Lung (tissue), 16 donors: Measurements from ENCODE around the gene NOSTRIN. TPM values are rescaled to one million over a fixed set of nuclear protein-coding genes. Genes with fewer than 3 reads are reported as not detected.

Experiments used
- ATAC-seq: fragments of 200-7000 bp; cut with Tn5 transposase; one replicate; pipeline ENCODE4 v1.9.1; 2020; ENCODE audit warnings: moderate number of reproducible peaks; ENCODE audit not compliant: insufficient read depth, low FRiP score
- DNase-seq, 3 donors: peaks; one replicate each; pipeline ENCODE4 v3.0.0-alpha.2; 2013 to 2017
- H3K27ac ChIP-seq, 2 donors: one replicate each; pipeline ENCODE4 v1.5.1; 2013; ENCODE audit warnings: mild to moderate bottlenecking in 2 of 2, moderate library complexity in 2 of 2, control low read depth in 1 of 2, inconsistent platforms in 1 of 2, low read depth in 1 of 2, low read length in 1 of 2
- H3K27me3 ChIP-seq, 3 donors: one replicate each; pipeline ENCODE4 v1.5.1; 2013; ENCODE audit warnings: low read length in 2 of 3; ENCODE audit not compliant: control insufficient read depth in 3 of 3, insufficient read depth in 3 of 3
- H3K36me3 ChIP-seq, 4 donors: one replicate each; pipeline ENCODE4 v1.5.1; 2013; ENCODE audit warnings: low read length in 4 of 4, mild to moderate bottlenecking in 1 of 4, moderate library complexity in 1 of 4; ENCODE audit not compliant: control insufficient read depth in 4 of 4, insufficient read depth in 4 of 4
- H3K4me1 ChIP-seq, 5 donors: one replicate each; pipeline ENCODE4 v1.5.1; 2013; ENCODE audit warnings: low read length in 5 of 5, mild to moderate bottlenecking in 2 of 5, moderate library complexity in 1 of 5; ENCODE audit not compliant: control insufficient read depth in 5 of 5, insufficient read depth in 5 of 5
- H3K4me3 ChIP-seq: one replicate; pipeline ENCODE4 v1.5.1; 2013; ENCODE audit warnings: mild to moderate bottlenecking, control low read depth, moderate library complexity
- H3K9ac ChIP-seq, 2 donors: one replicate each; pipeline ENCODE4 v1.5.1; 2013; ENCODE audit warnings: low read length in 2 of 2, control low read depth in 1 of 2; ENCODE audit not compliant: insufficient read depth in 1 of 2
- H3K9me3 ChIP-seq, 4 donors: one replicate each; pipeline ENCODE4 v1.5.1; 2013; ENCODE audit warnings: low read length in 3 of 4, mild to moderate bottlenecking in 1 of 4, moderate library complexity in 1 of 4; ENCODE audit not compliant: control insufficient read depth in 4 of 4, insufficient read depth in 3 of 4
- CTCF ChIP-seq: IDR thresholded peaks from 2 replicates; pipeline ENCODE4 v1.5.1; 2012; ENCODE audit warnings: mild to moderate bottlenecking; ENCODE audit errors: control extremely low read depth, extremely low read depth
- WGBS, 2 donors: extraction: QIAGEN DNeasy Blood & Tissue Kit; methylation state at CpG; one replicate each; pipeline ENCODE4 v1.1.7; 2013; 5-methylcytosine and 5-hydroxymethylcytosine counted together
- long read RNA-seq, 5 donors: transcript quantifications; one replicate each; lab custom pipeline, GENCODE V29; 2026
- polyA plus RNA-seq, 2 donors: library from polyadenylated mRNA; stranded (reverse); fragments of 200-250 nt; gene quantifications; one replicate each; pipeline ENCODE4 v1.2.1, GENCODE V29; 2013
- total RNA-seq, 2 donors: library from RNA; depleted of rRNA in 1 of 2; stranded (reverse); fragments of >200 nt in 1 of 2; gene quantifications; one replicate each; pipeline ENCODE4 v1.2.1, GENCODE V29; 2014 to 2021
- donor health status: control.
- donor health status: control.
- donor health status: Bipolar disorder and iron deficiency.
- donor health status: healthy.
- donor health status: DM: yes; HTN: yes; CAD: no.

Gene NOSTRIN
- 10 to 100 TPM; 29.2 to 57.5 TPM for total RNA-seq
- polyA plus RNA-seq = 10 to 100 TPM; 15.5 to 38.1 TPM
- long read RNA-seq, donor 1, partial matches to known transcripts = 5 of 9 reads
- long read RNA-seq, donor 1, other reads (novel, unspliced or antisense) = 0 of 9 reads
- long read RNA-seq, donor 2 = 0 reads
- long read RNA-seq, donor 3, partial matches to known transcripts = 0 of 2 reads
- long read RNA-seq, donor 3, other reads (novel, unspliced or antisense) = 0 of 2 reads
- long read RNA-seq, donor 4, partial matches to known transcripts = 0 of 1 reads
- long read RNA-seq, donor 4, other reads (novel, unspliced or antisense) = 0 of 1 reads
- long read RNA-seq, donor 5, transcript NOSTRIN-201 (16 exons, 2,294 nt) = major isoform, 5 of 29 reads
- long read RNA-seq, donor 5, partial matches to known transcripts = 5 of 29 reads
- long read RNA-seq, donor 5, other reads (novel, unspliced or antisense) = 19 of 29 reads

GRCh38 chr2:168801961-168802858 is at the start of gene NOSTRIN:
NOSTRIN (plus strand) TSS chr2:168802637; CDS start chr2:168802647, 10 bp downstream.
- DNase-seq (peak in 2 of 3 donors; percentile 38 to 57), ATAC-seq (peak; percentile 43)
- no peak for TF ChIP-seq CTCF
- H3K27ac ChIP-seq = peak within 1 kb of the TSS; percentile 38 to 84
- H3K9ac ChIP-seq = no peak within 1 kb of the TSS
- H3K4me1 ChIP-seq = peaks cover 5 to 17% (median 6%) of the 10 kb centered on the region in 5 donors
- peak within 1 kb of the TSS; percentile 50 for H3K4me3 ChIP-seq
- no peaks in the 10 kb centered on the region for H3K9me3 ChIP-seq
- WGBS, 2 donors = 29 to 56% methylated on average over 10 of the region's 10 CpGs
- H3K27me3 ChIP-seq = no peaks in the 10 kb centered on the region
- no peaks in the 10 kb centered on the region for H3K36me3 ChIP-seq

DNA sequence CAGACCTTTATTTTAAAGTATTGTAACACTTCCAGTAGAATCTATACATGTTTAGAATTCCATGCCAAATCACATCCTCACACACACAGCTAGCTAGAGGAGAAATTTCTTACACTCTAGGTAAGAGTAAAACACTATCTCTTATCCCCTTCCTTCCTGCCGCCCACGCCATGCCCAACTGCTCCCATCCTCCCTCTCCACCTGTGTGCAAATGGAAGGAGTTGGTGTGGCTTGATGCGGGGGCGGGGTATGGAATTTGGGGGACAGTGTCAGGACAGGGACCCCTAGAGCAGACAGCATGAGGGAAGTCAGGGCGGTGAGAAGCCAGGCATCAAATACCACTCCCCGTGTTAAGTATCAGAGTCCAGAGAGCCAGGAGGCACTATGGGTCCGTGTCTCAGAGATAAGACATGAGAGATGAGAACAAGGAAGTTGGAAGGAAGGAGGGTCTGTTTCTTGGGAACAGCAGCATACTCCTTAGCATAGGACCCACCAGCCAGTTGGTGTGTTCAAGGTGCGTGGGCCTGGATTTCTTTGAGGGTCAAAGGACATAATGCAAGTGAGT is 48.6 kb upstream of the NOSTRIN start:
- ATAC-seq = no peak
- Histone ChIP-seq H3K4me3 (no peak overlapping the region), H3K9me3 (no peaks in the 10 kb centered on the region), H3K4me1 (peaks cover 0 to 27% (median 0%) of the 10 kb centered on the region in 5 donors), H3K9ac (no peak overlapping the region), H3K27ac (no peak overlapping the region), H3K27me3 (no peaks in the 10 kb centered on the region), H3K36me3 (no peaks in the 10 kb centered on the region)
- TF ChIP-seq CTCF = no peak
- DNase-seq = no peak
- 96 to 98% methylated on average over 8 of the region's 8 CpGs for WGBS, 2 donors

- no peak for ATAC-seq
Observed at GRCh38 chr2:168757223-168757622, 45.2 kb upstream of the NOSTRIN start.

More at GRCh38 chr2:168757223-168757622, 45.2 kb upstream of the NOSTRIN start:
- H3K27ac ChIP-seq = peak overlapping the region in 1 of 2 donors; percentile 23
- H3K9ac ChIP-seq = no peak overlapping the region
- no peaks in the 10 kb centered on the region for H3K27me3 ChIP-seq
- peaks cover 0 to 17% (median 0%) of the 10 kb centered on the region in 5 donors for H3K4me1 ChIP-seq
- no peak for TF ChIP-seq CTCF
- no peak for DNase-seq
- no peak overlapping the region for H3K4me3 ChIP-seq
- no peaks in the 10 kb centered on the region for H3K36me3 ChIP-seq
- WGBS, 2 donors = 29 to 47% methylated on average over 3 of the region's 3 CpGs
- no peaks in the 10 kb centered on the region for H3K9me3 ChIP-seq
